Measurements from ENCODE around the gene CIC.
"Not testable (repeated sequence)": the region's sequence is repeated elsewhere in the genome, so short reads cannot be mapped to it uniquely, and the experiment has no call there.

CIC gene

GRCh38 chr19:42335971-42336370 lies 66.9 kb downstream of the CIC start:
- no peak for DNase-seq

GRCh38 chr19:42339126-42339860 lies 70.2 kb downstream of the CIC start:
- DNase-seq: not testable (repeated sequence)

GRCh38 chr19:42339922-42340321 lies 70.9 kb downstream of the CIC start:
- not testable (repeated sequence) for DNase-seq

- no peak for DNase-seq
These were observed 74.5 kb downstream of the CIC start for GRCh38 chr19:42343344-42344110.

GRCh38 chr19:42344336-42344893 lies 75.4 kb downstream of the CIC start:
- DNase-seq: no peak
